Ishikawa (cell line): ENCODE data around the gene STAT6.

Experiments used
- CEBPB ChIP-seq: IDR thresholded peaks from 2 replicates; pipeline ENCODE4 v1.6.1; 2012
- CREB1 ChIP-seq: IDR thresholded peaks from 2 replicates; pipeline ENCODE4 v1.6.1; 2012; ENCODE audit warnings: low read depth
- EGR1 ChIP-seq: IDR thresholded peaks from 2 replicates; pipeline ENCODE4 v1.6.1; 2012
- EP300 ChIP-seq: IDR thresholded peaks from 2 replicates; pipeline ENCODE4 v1.6.1; 2012; ENCODE audit warnings: borderline replicate concordance
- NFIC ChIP-seq: IDR thresholded peaks from 2 replicates; pipeline ENCODE4 v1.6.1; 2012
- RAD21 ChIP-seq: IDR thresholded peaks from 2 replicates; pipeline ENCODE4 v1.6.1; 2012; ENCODE audit warnings: low read depth
- TAF1 ChIP-seq: IDR thresholded peaks from 2 replicates; pipeline ENCODE4 v1.6.1; 2012; ENCODE audit warnings: low read depth, mild to moderate bottlenecking
- TCF12 ChIP-seq: IDR thresholded peaks from 2 replicates; pipeline ENCODE4 v1.6.1; 2012; ENCODE audit warnings: low read depth
- TEAD4 ChIP-seq: IDR thresholded peaks from 2 replicates; pipeline ENCODE4 v1.6.1; 2012
- YY1 ChIP-seq: IDR thresholded peaks from 2 replicates; pipeline ENCODE4 v1.6.1; 2012; ENCODE audit warnings: low read depth
- ZBTB7A ChIP-seq: IDR thresholded peaks from 2 replicates; pipeline ENCODE4 v1.6.1; 2012; ENCODE audit warnings: low read depth
- TF ChIP-seq, protein P1 (sequence below): IDR thresholded peaks from 2 replicates; pipeline ENCODE4 v1.6.1; 2012
- TF ChIP-seq, protein P2 (sequence below): IDR thresholded peaks from 2 replicates; pipeline ENCODE4 v1.6.1; 2012
- TF ChIP-seq, protein P3 (sequence below): IDR thresholded peaks from 2 replicates; pipeline ENCODE4 v1.6.1; 2012; ENCODE audit warnings: low read depth, mild to moderate bottlenecking

DNA sequence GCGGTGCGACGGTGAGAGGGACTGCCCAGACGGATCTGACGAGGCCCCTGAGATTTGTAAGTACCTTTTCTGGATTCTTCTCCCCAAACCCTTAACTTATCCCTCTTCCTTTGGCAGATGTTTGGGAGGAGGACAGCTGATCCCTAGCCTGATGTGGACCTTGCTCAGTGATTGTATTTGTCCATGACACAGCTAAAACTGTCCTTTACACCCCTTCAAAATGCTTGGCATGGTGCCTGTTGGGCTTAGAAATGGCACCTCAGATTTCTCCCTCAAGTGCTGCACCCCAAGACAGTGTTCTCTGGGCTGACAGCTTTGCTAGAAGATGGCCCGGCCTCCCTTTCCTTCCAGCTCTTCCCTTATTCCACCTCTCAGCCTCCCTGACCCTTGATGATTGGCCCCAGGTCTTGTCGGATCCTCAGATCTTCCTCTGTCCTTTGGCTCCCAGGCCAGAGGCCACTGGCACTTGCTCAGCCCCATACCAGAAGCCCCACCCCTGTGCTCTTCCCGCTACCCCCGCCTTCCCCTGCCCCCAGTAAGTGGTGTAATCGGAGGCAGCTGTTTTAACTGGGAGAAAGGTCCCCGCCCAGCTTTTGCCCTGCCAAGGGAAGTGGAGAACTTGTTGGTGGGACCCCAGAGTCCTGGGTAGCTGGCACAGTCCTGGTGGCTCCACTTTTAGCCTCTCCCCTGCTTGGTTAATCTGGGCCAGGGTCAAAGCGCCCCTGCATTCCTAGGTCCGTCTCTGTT, 27.5 kb upstream of the STAT6 start:
- TF ChIP-seq, protein P1, sequence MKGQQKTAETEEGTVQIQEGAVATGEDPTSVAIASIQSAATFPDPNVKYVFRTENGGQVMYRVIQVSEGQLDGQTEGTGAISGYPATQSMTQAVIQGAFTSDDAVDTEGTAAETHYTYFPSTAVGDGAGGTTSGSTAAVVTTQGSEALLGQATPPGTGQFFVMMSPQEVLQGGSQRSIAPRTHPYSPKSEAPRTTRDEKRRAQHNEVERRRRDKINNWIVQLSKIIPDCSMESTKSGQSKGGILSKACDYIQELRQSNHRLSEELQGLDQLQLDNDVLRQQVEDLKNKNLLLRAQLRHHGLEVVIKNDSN, result no peak
- no peak for TF ChIP-seq CREB1
- TF ChIP-seq EP300, result no peak
- TF ChIP-seq CEBPB, result no peak
- TF ChIP-seq RAD21, result no peak
- TF ChIP-seq, protein P2, sequence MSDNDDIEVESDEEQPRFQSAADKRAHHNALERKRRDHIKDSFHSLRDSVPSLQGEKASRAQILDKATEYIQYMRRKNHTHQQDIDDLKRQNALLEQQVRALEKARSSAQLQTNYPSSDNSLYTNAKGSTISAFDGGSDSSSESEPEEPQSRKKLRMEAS, result no peak
- TF ChIP-seq, protein P3, sequence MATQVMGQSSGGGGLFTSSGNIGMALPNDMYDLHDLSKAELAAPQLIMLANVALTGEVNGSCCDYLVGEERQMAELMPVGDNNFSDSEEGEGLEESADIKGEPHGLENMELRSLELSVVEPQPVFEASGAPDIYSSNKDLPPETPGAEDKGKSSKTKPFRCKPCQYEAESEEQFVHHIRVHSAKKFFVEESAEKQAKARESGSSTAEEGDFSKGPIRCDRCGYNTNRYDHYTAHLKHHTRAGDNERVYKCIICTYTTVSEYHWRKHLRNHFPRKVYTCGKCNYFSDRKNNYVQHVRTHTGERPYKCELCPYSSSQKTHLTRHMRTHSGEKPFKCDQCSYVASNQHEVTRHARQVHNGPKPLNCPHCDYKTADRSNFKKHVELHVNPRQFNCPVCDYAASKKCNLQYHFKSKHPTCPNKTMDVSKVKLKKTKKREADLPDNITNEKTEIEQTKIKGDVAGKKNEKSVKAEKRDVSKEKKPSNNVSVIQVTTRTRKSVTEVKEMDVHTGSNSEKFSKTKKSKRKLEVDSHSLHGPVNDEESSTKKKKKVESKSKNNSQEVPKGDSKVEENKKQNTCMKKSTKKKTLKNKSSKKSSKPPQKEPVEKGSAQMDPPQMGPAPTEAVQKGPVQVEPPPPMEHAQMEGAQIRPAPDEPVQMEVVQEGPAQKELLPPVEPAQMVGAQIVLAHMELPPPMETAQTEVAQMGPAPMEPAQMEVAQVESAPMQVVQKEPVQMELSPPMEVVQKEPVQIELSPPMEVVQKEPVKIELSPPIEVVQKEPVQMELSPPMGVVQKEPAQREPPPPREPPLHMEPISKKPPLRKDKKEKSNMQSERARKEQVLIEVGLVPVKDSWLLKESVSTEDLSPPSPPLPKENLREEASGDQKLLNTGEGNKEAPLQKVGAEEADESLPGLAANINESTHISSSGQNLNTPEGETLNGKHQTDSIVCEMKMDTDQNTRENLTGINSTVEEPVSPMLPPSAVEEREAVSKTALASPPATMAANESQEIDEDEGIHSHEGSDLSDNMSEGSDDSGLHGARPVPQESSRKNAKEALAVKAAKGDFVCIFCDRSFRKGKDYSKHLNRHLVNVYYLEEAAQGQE, result no peak
- no peak for TF ChIP-seq EGR1
- TF ChIP-seq YY1, result no peak
- no peak for TF ChIP-seq TEAD4
- TF ChIP-seq TAF1, result no peak
- no peak for TF ChIP-seq ZBTB7A
- TF ChIP-seq TCF12, result no peak
- TF ChIP-seq NFIC, result no peak
